Sigmoid colon (tissue), 7 donors: ENCODE measurements around the gene PARP11. TPM values are rescaled to one million over a fixed set of nuclear protein-coding genes. Genes with fewer than 3 reads are reported as not detected.

ENCODE experiments used
- DNase-seq: peaks from one replicate; pipeline ENCODE4 v3.0.0-alpha.2; 2019
- H3K27ac ChIP-seq, 4 donors: fragments of 200-600 bp; sonication (generic); one replicate each; pipeline ENCODE4 v1.5.1; 2016 to 2019; ENCODE audit warnings: mild to moderate bottlenecking in 1 of 4
- H3K27me3 ChIP-seq, 3 donors: fragments of 200-600 bp; sonication (generic); one replicate each; pipeline ENCODE4 v1.5.1; 2019; ENCODE audit warnings: mild to moderate bottlenecking in 1 of 3
- H3K36me3 ChIP-seq, 4 donors: fragments of 200-600 bp; sonication (generic); one replicate each; pipeline ENCODE4 v1.5.1; 2016 to 2019
- H3K4me1 ChIP-seq, 4 donors: fragments of 200-600 bp; sonication (generic); one replicate each; pipeline ENCODE4 v1.5.1; 2017 to 2019
- H3K4me3 ChIP-seq, 4 donors: fragments of 200-600 bp; sonication (generic); one replicate each; pipeline ENCODE4 v1.5.1; 2017 to 2019; ENCODE audit warnings: mild to moderate bottlenecking in 2 of 4, moderate library complexity in 1 of 4
- H3K9me3 ChIP-seq, 4 donors: fragments of 200-600 bp in 3 of 4; sonication (generic) in 3 of 4; one replicate each; pipeline versions ENCODE4 v1.5.1 to v1.6.1; 2013 to 2019
- CTCF ChIP-seq, 4 experiments: fragments of 450-650 bp in 3 of 4; fragments of 200-600 bp in 1 of 4; IDR thresholded peaks; one replicate each; pipeline ENCODE4 v1.5.1; 2016 to 2019; ENCODE audit warnings: antibody characterized with exemption in 4 of 4, mild to moderate bottlenecking in 3 of 4, moderate library complexity in 2 of 4
- EP300 ChIP-seq, 4 donors: sonication (generic); formaldehyde crosslinking; IDR thresholded peaks; one replicate each; pipeline ENCODE4 v1.6.1; 2017; ENCODE audit warnings: antibody characterized with exemption in 4 of 4
- POLR2A ChIP-seq, 2 donors: fragments of 450-650 bp; IDR thresholded peaks; one replicate each; pipeline ENCODE4 v1.6.1; 2016; ENCODE audit warnings: antibody characterized with exemption in 2 of 2, mild to moderate bottlenecking in 2 of 2, moderate library complexity in 2 of 2
- POLR2AphosphoS5 ChIP-seq, 4 donors: sonication (generic); formaldehyde crosslinking; IDR thresholded peaks; one replicate each; pipeline ENCODE4 v1.6.1; 2017; ENCODE audit warnings: antibody characterized with exemption in 4 of 4
- WGBS, 2 donors: extraction: QIAGEN DNeasy Blood & Tissue Kit; methylation state at CpG; one replicate each; pipeline ENCODE4 v1.1.7; 2013; 5-methylcytosine and 5-hydroxymethylcytosine counted together
- intact Hi-C: fragments of 100-400 bp; cut with DNase I; formaldehyde crosslinking; loops from one replicate; pipeline ENCODE4 v1.15.1; 2023
- polyA plus RNA-seq, 3 donors: library from polyadenylated mRNA; stranded (reverse); fragments of 200-250 nt; gene quantifications; one replicate each; pipeline ENCODE4 v1.2.3, GENCODE V29; 2013
- total RNA-seq, 4 donors: library from RNA; depleted of rRNA; stranded (reverse); fragments of >200 nt; gene quantifications; one replicate each; pipeline ENCODE4 v1.1.0, GENCODE V29; 2016
- donor health status: healthy with polysubstance abuse.
- donor health status: Bipolar disorder and iron deficiency.
- donor health status: healthy.

Gene PARP11
- total and polyA plus RNA-seq, 7 donors: 2.4 to 12.1 (median 6.0) TPM

GRCh38 chr12:3881281-3881950 lies 8.2 kb upstream of the PARP11 start:
- H3K9me3 ChIP-seq: no peaks in the 10 kb centered on the region
- 82 to 84% methylated on average over 11 of the region's 11 CpGs for WGBS, 2 donors
- no peak for DNase-seq
- no peaks in the 10 kb centered on the region for H3K36me3 ChIP-seq
- no peaks in the 10 kb centered on the region for H3K27me3 ChIP-seq
- no peak overlapping the region for H3K27ac ChIP-seq
- TF ChIP-seq CTCF (IDR thresholded peaks at IDR 0.05) (no peak), EP300 (IDR thresholded peaks at IDR 0.05) (no peak), POLR2AphosphoS5 (IDR thresholded peaks at IDR 0.05) (no peak), POLR2A (IDR thresholded peaks at IDR 0.05) (no peak)
- peaks cover 0 to 10% (median 0%) of the 10 kb centered on the region in 4 donors for H3K4me1 ChIP-seq
- H3K4me3 ChIP-seq: no peak overlapping the region
- intact Hi-C loops: loop anchor here (5.0 kb wide), 1 partner anchor 646 kb away; no protein-coding TSS in a partner anchor

DNA sequence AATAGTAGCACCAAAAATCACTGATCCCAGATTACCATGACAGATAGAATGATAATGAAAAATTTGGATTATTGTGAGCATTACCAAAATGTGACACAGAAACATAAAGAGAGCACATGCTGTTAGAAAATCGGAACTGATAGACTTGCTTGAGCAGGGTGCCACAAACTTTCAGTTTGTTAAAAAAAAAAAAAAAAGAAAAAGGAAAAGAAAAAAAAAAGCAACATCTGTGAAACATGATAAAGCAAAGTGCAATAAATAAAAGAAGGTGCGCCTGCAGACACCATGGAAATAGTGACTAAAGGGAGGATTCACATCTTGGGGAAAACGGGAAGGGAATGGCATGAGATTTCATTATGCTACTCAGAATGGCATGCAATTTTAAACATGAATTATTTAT lies 6.6 kb upstream of the PARP11 start:
- Histone ChIP-seq H3K27me3 (no peaks in the 10 kb centered on the region), H3K4me1 (peaks cover 0 to 3% (median 0%) of the 10 kb centered on the region in 4 donors), H3K36me3 (no peaks in the 10 kb centered on the region), H3K9me3 (no peaks in the 10 kb centered on the region), H3K27ac (no peak overlapping the region), H3K4me3 (no peak overlapping the region)
- intact Hi-C loops: loop anchor here (5.0 kb wide), 1 partner anchor 647 kb away; no protein-coding TSS in a partner anchor
- WGBS, 2 donors: 73 to 92% methylated on average over 3 of the region's 3 CpGs
- TF ChIP-seq POLR2A (IDR thresholded peaks at IDR 0.05) (no peak), POLR2AphosphoS5 (IDR thresholded peaks at IDR 0.05) (no peak), CTCF (IDR thresholded peaks at IDR 0.05) (no peak), EP300 (IDR thresholded peaks at IDR 0.05) (no peak)
- no peak for DNase-seq

DNA sequence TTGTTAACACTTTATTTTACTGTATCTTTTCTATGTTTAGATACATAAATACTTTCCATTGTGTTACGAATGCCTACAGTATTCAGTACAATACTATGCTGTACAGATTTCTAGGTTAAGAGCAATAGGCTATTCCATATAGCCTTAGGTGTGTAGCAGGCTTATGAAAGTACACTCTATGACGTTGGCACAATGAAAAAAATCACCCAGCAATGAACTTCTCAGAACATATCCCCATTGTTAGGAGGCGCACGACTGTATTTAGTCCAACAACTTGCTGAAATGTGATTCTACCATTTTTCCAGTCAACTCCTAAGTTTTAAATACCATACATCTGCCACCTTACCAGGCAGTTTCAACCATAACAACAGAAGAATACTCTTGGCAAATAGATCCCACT lies 1.8 kb downstream of the PARP11 start:
- intact Hi-C loops: loop anchor here (5.0 kb wide), 2 partner anchors 161 to 451 kb away; partner anchors contain the start of gene TIGAR
- Histone ChIP-seq H3K27me3 (no peaks in the 10 kb centered on the region), H3K27ac (peak overlapping the region in 1 of 4 donors; percentile 92), H3K36me3 (no peaks in the 10 kb centered on the region), H3K4me1 (peaks cover 0 to 29% (median 19%) of the 10 kb centered on the region in 4 donors), H3K4me3 (peak overlapping the region in 1 of 4 donors; percentile 70), H3K9me3 (no peaks in the 10 kb centered on the region)
- 73 to 79% methylated on average over 4 of the region's 4 CpGs for WGBS, 2 donors
- TF ChIP-seq CTCF (IDR thresholded peaks at IDR 0.05) (no peak), POLR2AphosphoS5 (IDR thresholded peaks at IDR 0.05) (no peak), EP300 (IDR thresholded peaks at IDR 0.05) (no peak), POLR2A (IDR thresholded peaks at IDR 0.05) (no peak)
- no peak for DNase-seq

DNA sequence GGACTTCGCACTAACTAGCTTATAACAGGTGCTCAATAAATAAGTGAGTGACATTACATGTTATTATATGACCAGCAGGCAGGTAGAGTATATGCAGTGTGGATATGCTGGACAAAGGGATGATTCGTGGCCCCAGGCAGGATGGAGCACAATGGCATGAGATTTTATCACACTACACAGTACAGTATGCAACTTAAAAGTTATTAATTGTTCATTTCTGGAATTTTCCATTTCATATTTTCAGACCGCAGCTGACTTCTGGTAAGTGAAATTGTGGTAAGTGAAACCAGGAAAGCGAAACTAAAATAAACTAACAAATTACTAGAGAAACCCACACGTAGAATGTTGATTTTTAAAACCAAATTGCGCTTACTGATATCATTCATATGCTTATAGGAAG lies 3.3 kb downstream of the PARP11 start:
- Histone ChIP-seq H3K9me3 (no peaks in the 10 kb centered on the region), H3K27ac (peak overlapping the region in 1 of 4 donors; percentile 24), H3K4me1 (peaks cover 0 to 29% (median 19%) of the 10 kb centered on the region in 4 donors), H3K36me3 (no peaks in the 10 kb centered on the region), H3K4me3 (peak overlapping the region in 2 of 4 donors; percentile 2 to 14), H3K27me3 (no peaks in the 10 kb centered on the region)
- intact Hi-C loops: loop anchor here (5.0 kb wide), 2 partner anchors 162 to 452 kb away; partner anchors contain the start of gene TIGAR
- 30 to 33% methylated on average over 6 of the region's 6 CpGs for WGBS, 2 donors
- no peak for DNase-seq
- TF ChIP-seq POLR2A (IDR thresholded peaks at IDR 0.05) (no peak), EP300 (IDR thresholded peaks at IDR 0.05) (no peak), CTCF (IDR thresholded peaks at IDR 0.05) (no peak), POLR2AphosphoS5 (IDR thresholded peaks at IDR 0.05) (no peak)
